Activated CD4-positive, alpha-beta T cell treated with anti-CD3 and anti-CD28 coated beads, Interleukin-2, amount 50 U/mL, for 48 hours (primary cell): ENCODE data around the gene PRKN.
"Not testable (repeated sequence)": the region's sequence is repeated elsewhere in the genome, so short reads cannot be mapped to it uniquely, and the experiment has no call there.

Experiments used
- DNase-seq, 2 experiments: peaks; one replicate each; pipeline ENCODE4 v3.0.0-alpha.2; 2020

Gene PRKN

GRCh38 chr6:161830866-161831616 lies 896.5 kb downstream of the PRKN start:
- DNase-seq: no peak

GRCh38 chr6:161829291-161829729 lies 898.3 kb downstream of the PRKN start:
- no peak for DNase-seq

DNA sequence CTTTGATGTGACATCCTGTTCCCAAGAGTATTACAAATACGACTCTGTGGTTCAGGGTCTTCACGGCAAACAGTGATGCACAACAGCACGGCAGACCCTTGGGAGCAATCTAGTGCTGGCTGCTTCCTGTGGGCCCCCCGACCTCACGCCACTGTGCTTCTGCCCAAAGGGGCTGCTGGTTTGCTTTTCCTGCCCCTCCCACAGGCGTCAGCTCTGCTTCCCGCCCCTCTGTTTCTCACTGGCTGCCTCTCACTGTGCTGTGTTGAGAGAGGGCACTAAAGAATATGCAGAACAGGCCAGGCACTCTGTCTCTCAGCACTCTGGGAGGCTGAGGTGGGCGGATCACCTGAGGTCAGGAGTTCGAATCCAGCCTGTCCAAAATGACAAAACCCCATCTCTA lies 899.2 kb downstream of the PRKN start:
- DNase-seq: no peak

- no peak for DNase-seq
Measured at GRCh38 chr6:161826512-161826911, 901.1 kb downstream of the PRKN start.

DNA sequence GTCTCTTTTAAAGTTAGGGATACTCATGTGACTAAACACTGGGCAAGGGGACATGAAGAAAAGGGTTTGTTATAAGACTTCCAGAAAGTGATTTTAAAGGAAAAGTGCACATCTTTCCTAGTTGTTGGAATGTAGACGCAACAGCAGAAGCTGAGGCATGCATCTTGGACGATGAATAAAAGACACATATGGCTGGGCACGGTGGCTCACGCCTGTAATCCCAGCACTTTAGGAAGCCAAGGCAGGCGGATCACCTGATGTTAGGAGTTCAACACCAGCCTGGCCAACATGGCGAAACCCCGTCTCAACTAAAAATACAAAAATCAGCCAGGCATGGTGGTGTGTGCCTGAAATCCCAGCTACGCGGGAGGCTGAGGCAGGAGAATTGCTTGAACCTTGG lies 905.4 kb downstream of the PRKN start:
- DNase-seq: not testable (repeated sequence)

DNA sequence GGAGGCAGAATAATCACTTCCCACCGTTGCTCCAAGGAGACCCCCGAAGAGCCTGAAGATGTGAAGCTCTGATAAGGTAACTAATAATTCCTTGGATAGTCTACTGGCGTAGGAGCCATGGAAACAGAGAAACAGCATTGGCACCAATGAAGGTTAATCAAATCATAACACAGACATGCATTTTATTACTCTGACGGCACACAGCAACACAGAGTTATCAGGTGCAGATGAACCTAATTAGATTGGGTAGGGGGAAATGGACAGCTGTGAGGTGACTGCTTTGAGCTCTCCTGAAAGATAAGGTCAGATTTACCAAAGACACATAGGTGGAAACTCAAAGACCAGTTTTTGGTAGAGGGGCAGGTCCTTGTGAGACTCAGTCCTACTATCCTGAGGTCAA lies 909.7 kb downstream of the PRKN start:
- DNase-seq: no peak

- no peak for DNase-seq
Measured at GRCh38 chr6:161815965-161816364, 911.6 kb downstream of the PRKN start.

DNA sequence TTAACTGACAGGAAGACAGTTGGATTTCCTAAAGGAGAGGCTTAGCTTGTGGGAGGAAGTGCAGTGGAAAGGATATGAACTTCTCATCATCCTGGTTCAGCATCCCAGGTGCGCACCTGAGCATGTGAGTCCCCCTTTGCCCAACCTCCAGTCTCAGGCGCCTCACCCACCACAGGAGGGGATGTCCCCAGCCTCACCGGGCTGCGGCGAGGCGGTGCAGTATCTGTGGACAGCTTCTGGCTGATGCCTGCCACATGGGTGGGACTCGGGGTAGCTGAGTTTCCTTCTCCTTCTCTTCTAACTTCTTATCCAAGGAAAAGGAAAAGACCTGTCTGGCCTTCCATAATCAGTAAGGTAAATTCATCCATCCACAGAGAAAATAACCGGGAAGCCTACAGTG lies 914.4 kb downstream of the PRKN start:
- no peak for DNase-seq

- DNase-seq: no peak
Measured at GRCh38 chr6:161809971-161810370, 917.6 kb downstream of the PRKN start.

DNA sequence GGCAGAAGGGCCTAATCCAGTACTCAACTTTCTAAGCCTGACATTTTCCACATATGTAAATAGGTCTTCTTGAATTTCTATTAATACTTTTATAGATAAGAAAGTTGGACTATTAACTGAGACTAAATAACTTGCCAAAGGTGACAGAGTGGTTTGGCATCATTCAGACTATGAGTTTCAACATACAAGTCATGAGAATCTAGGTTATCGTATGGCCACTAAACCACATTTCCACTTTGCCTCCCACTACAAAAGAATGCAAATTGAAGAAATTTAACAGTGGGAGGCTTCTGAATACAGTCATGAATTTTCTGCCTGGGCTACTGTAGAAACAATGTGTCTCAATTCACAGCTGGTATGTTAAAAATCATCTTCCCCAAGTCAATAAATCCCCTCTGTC lies 922.7 kb downstream of the PRKN start:
- DNase-seq: no peak

GRCh38 chr6:161803131-161803530 lies 924.4 kb downstream of the PRKN start:
- no peak for DNase-seq

DNA sequence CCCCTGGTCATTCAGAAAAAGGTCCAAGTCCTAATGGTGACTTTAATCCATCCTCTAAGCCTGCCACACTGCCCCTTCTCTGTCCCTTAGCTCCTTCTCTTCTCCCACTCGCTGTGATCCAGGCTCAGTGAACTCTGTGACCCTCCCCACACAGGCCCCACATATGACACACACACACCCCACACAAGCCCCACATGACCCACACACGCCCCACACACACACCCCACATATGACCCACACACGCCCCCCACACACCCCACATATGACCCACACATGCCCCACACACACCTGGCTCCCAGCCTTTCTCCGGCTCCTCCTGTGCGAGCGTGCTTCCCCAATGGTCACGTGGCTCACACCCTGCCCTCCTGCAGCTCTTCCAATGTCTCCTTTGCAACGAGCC lies 925.3 kb downstream of the PRKN start:
- no peak for DNase-seq

DNA sequence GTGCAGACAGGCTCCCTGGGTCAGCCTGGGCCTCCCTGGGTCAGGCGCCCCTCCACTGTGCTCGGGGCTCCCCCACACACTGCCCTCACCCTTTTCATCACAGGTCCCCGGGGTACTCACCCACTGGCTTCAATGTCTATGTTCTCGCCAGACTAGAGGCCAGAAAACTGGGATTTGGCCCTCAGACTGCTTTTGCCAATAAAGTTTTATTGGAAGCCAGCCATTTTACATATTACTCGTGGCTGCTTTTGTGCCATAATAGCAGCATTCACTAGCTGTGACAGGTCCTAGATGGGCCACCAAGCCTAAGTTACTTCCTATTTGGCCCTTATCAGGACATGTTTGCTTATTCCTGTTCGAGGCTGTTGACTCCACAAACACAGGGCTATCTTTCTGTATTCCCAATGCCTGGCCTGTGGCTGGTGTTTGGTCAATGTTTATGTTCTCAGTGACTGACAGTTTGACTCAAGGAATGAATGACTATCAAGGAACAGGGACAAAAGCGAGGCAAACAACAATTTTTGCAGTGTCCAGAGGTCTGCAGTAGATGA lies 928.6 kb downstream of the PRKN start:
- no peak for DNase-seq

DNA sequence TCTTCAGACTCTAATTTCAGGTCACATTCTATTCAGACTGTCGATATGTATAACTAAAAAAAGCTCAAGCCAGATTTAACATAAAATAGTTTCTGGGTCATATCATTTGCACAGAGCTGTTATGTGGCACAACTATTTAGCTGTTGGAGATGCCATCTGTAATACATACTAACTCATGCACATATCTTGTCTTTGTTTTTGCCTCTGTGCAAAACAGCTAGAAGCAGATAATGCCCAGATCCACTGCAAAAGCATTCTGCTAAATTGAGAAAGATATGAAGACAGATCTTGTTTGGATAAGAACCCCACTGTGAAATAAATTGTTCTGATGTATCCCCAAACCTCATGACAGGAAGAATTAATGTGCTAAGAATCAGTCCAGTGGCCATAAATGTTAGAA lies 930.9 kb downstream of the PRKN start:
- DNase-seq: no peak

DNA sequence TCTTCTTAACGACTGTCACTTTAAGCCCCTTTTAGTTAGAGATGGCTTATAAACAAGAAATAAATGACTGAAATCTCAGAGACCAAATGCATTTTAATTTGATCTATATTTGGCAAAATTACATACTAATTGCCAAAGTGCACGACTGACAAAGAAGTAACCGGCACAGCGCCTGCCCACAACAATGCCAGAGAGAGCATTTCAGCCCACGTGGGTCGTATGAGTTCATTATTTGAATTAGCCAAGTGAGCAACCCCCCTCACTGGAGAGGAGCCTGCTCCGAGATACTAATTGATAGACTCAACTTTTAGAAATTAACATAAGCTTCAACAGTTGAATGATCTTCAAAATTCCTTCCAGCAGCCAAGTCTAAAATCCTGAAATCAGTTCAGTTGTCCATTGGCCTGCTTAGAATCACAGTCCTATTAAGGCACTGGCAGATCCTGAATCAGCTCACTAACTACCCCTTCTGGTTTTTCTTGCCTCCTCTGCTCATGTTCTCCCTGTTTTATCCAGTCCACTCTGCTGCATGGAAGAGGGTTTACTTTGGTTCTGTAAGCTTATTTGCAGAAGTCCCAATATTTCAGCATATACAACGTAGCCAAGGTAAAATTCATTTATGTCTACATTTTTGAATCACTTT lies 934.6 kb downstream of the PRKN start:
- DNase-seq: no peak

DNA sequence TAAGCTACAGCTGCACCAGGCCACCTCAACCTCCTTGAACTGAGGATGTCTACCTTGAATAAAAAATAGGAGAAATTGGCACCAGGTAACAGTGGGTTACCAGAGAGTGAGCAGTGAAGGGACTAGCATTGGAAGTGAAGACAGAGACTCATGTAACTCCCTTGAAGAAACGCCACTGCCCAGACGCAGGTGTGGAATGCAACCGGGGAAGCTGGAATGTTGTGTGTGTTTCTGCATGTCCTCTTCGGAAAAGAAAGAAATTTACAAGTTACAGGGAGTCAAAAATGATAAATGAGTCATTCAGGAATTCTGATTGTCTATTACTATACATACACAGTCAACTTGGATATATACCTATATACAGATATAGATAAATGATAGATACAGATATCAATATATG lies 939.0 kb downstream of the PRKN start:
- no peak for DNase-seq

DNA sequence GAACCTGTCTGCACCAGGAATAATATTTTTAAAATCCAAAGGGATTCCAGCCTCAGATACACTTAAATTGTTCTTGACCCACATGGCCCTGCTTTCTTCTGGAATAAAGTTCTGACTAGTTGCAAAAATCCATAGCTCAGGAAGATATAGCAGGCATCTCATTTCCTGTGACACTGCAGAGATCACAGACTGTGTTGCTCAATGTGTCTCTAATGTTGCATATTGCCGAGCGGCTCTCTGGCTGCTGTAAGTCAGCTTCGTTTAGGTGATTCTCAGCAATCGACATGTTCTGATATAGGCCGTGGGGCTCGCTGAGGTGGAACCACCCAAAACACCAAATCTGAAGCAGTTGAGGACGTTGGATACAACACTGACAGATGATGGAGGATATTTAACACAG lies 955.4 kb downstream of the PRKN start:
- DNase-seq: no peak

- no peak for DNase-seq
Measured at GRCh38 chr6:161761966-161762365, 965.6 kb downstream of the PRKN start.

GRCh38 chr6:161755080-161755479 lies 972.5 kb downstream of the PRKN start:
- DNase-seq: no peak

- no peak for DNase-seq
Measured at GRCh38 chr6:161750686-161751085, 976.9 kb downstream of the PRKN start.

GRCh38 chr6:161749576-161749975 lies 978.0 kb downstream of the PRKN start:
- no peak for DNase-seq

- peak; percentile 33 to 53 for DNase-seq
Measured at GRCh38 chr6:161748535-161749416, 978.8 kb downstream of the PRKN start.

DNA sequence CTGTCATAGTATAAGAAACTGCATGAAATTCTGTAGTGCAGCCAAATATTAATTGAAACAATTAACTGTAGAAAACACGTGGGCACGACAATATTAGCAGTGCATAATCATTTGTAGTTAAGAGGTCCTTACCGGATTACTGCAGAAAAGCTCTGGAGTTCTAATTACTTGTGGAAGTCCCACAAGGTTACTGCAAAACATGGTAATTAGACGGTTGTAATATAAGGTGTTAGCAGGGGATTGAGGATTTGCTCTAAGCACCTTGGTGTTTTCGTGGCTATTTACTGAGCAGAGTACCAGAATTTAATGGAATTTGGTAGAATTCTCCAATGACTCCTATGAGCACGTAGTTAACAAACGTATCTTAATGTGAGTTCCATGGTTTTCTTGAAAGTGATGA lies 980.1 kb downstream of the PRKN start:
- DNase-seq: no peak
